K562 (cell line): ENCODE measurements around the gene MYCBP. TPM values are rescaled to one million over a fixed set of nuclear protein-coding genes. Genes with fewer than 3 reads are reported as not detected.

Source experiments
- ATAC-seq: fragments of 200-7000 bp; cut with Tn5 transposase; 3 replicates; pipeline ENCODE4 v1.9.1; 2020; ENCODE audit warnings: moderate library complexity
- BruUV-seq: library from RNA; stranded (reverse); fragments of 400-500 nt; replicated peaks from 2 replicates; lab custom pipeline; 2021; lab: Mats Ljungman, UMichigan
- CTCF ChIA-PET: fragments of 300-600 bp; formaldehyde crosslinking; extraction: SDS; loops from one replicate; lab custom pipeline; 2021; ENCODE audit warnings: low intra/inter-chr PET ratio; lab: Yijun Ruan, JAX
- POLR2A ChIA-PET: fragments of 300-600, 350-650 bp; sonication (Branson Sonifier 250); formaldehyde crosslinking; extraction: SDS; loops from one replicate; lab custom pipeline; 2021; ENCODE audit warnings: antibody characterized with exemption, inconsistent platforms; lab: Yijun Ruan, JAX
- DNase-seq, 4 experiments: peaks; one replicate each; pipeline versions ENCODE4 v3.0.0 to v3.0.0-alpha.2; 2011 to 2018; ENCODE audit warnings: low spot score in 3 of 4, mixed read lengths in 3 of 4; ENCODE audit errors: extremely low read depth in 1 of 4
- FAIRE-seq: peaks from 2 replicates; lab custom pipeline; 2011; peaks lifted over from hg19 to GRCh38; lab: Jason Lieb, UNC
- H2AFZ ChIP-seq: 2 replicates; pipeline ENCODE4 v1.6.0; 2011; ENCODE audit warnings: low read depth, low read length, control low read depth, inconsistent platforms
- H3K27ac ChIP-seq: fragments of 200-600 bp; 3 replicates; pipeline ENCODE4 v1.8.0; 2011; ENCODE audit warnings: low read depth, mild to moderate bottlenecking, control low read depth, inconsistent platforms, low read length, moderate library complexity, mixed read lengths; ENCODE audit errors: extremely low read depth
- H3K27me3 ChIP-seq, 2 experiments: fragments of 300-600 bp in 1 of 2; 2 replicates in 1 of 2; 3 replicates in 1 of 2; pipeline versions ENCODE4 v1.6.0 to v1.8.0; 2011; ENCODE audit warnings: inconsistent platforms in 2 of 2, low read length in 2 of 2, mild to moderate bottlenecking in 1 of 2, mixed read lengths in 1 of 2, moderate library complexity in 1 of 2; ENCODE audit not compliant: control insufficient read depth in 2 of 2, insufficient read depth in 2 of 2
- H3K36me3 ChIP-seq: fragments of 300-600 bp; 3 replicates; pipeline ENCODE4 v1.8.0; 2011; ENCODE audit warnings: mild to moderate bottlenecking, low read length, inconsistent platforms; ENCODE audit not compliant: control insufficient read depth, insufficient read depth
- H3K4me1 ChIP-seq, 2 experiments: fragments of 200-600 bp in 1 of 2; replicated peaks in 1 of 2; 2 replicates in 1 of 2; 3 replicates in 1 of 2; pipeline versions ENCODE4 v1.5.1 to v1.8.0; 2011; ENCODE audit warnings: inconsistent platforms in 2 of 2, low read length in 2 of 2, mild to moderate bottlenecking in 1 of 2, mixed read lengths in 1 of 2, moderate library complexity in 1 of 2; ENCODE audit not compliant: control insufficient read depth in 2 of 2, insufficient read depth in 2 of 2
- H3K4me2 ChIP-seq: 2 replicates; pipeline ENCODE4 v1.6.1; 2011; ENCODE audit warnings: low read length, control low read depth, inconsistent platforms, mixed read lengths; ENCODE audit not compliant: insufficient read depth
- H3K4me3 ChIP-seq: fragments of 200-600 bp; sonication (generic), shearing (Covaris generic); 2 replicates; pipeline ENCODE4 v1.5.1; 2016; ENCODE audit warnings: control low read depth, inconsistent platforms
- H3K79me2 ChIP-seq: fragments of 200-600 bp; 3 replicates; pipeline ENCODE4 v1.8.0; 2011; ENCODE audit warnings: low read length, inconsistent platforms; ENCODE audit not compliant: control insufficient read depth, insufficient read depth
- H3K9ac ChIP-seq, 2 experiments: 2 replicates each; pipeline versions ENCODE4 v1.6.0 to v1.6.1; 2011; ENCODE audit warnings: low read depth in 2 of 2, low read length in 2 of 2, control low read depth in 1 of 2, inconsistent platforms in 1 of 2, mild to moderate bottlenecking in 1 of 2, mixed read lengths in 1 of 2; ENCODE audit not compliant: insufficient read depth in 1 of 2
- H3K9me1 ChIP-seq: one replicate; pipeline ENCODE4 v1.6.0; 2011; ENCODE audit warnings: inconsistent platforms, mild to moderate bottlenecking, low read length, moderate library complexity; ENCODE audit not compliant: control insufficient read depth, insufficient read depth
- H3K9me3 ChIP-seq: replicated peaks from 2 replicates; pipeline ENCODE4 v1.5.1; 2011; ENCODE audit warnings: low read depth, low read length, inconsistent platforms; ENCODE audit not compliant: control insufficient read depth, insufficient read depth
- H4K20me1 ChIP-seq: replicated peaks from 2 replicates; pipeline ENCODE4 v1.6.1; 2011; ENCODE audit warnings: low read length, inconsistent platforms, mixed read lengths; ENCODE audit not compliant: control insufficient read depth, insufficient read depth
- E2F3 ChIP-seq: fragments of 250-450 bp; sonication (Bioruptor Pico); IDR thresholded peaks from 2 replicates; pipeline ENCODE4 v1.4.0; 2020; ENCODE audit warnings: mild to moderate bottlenecking
- HDAC2 ChIP-seq: fragments of 450-650 bp; IDR thresholded peaks from 2 replicates; pipeline ENCODE4 v1.6.1; 2016; ENCODE audit warnings: mild to moderate bottlenecking
- HDGF ChIP-seq: fragments of 450-650 bp; IDR thresholded peaks from 2 replicates; pipeline ENCODE4 v1.6.1; 2016
- HIVEP1 ChIP-seq: fragments of 250-450 bp; sonication (Bioruptor Pico); IDR thresholded peaks from 2 replicates; pipeline ENCODE4 v1.4.0; 2020; ENCODE audit warnings: mild to moderate bottlenecking
- HNRNPK ChIP-seq: fragments of 200-400 bp; formaldehyde crosslinking; IDR thresholded peaks from one replicate; pipeline ENCODE4 v1.6.1; 2018; ENCODE audit warnings: mild to moderate bottlenecking, low read depth, low read length; ENCODE audit not compliant: poor library complexity, severe bottlenecking
- HNRNPLL ChIP-seq: fragments of 200-400 bp; formaldehyde crosslinking; IDR thresholded peaks from 2 replicates; pipeline ENCODE4 v1.6.1; 2017; ENCODE audit warnings: low read length, low read depth, mild to moderate bottlenecking; ENCODE audit not compliant: poor library complexity, severe bottlenecking
- IRF1 ChIP-seq: sonication (generic); formaldehyde crosslinking; IDR thresholded peaks from 2 replicates; pipeline ENCODE4 v1.8.0; 2022; ENCODE audit warnings: missing genetic modification reagents, mild to moderate bottlenecking, borderline replicate concordance
- KLF6 ChIP-seq: fragments of 250-450 bp; sonication (Bioruptor Pico); IDR thresholded peaks from 2 replicates; pipeline ENCODE4 v1.4.0; 2020; ENCODE audit warnings: mild to moderate bottlenecking, moderate library complexity, borderline replicate concordance
- PREB ChIP-seq: sonication (generic); formaldehyde crosslinking; IDR thresholded peaks from 2 replicates; pipeline ENCODE4 v1.8.1; 2023; ENCODE audit warnings: mild to moderate bottlenecking, missing genetic modification reagents
- RBM25 ChIP-seq: fragments of 200-400 bp; formaldehyde crosslinking; IDR thresholded peaks from 2 replicates; pipeline ENCODE4 v1.6.1; 2018; ENCODE audit warnings: low read length, low read depth, moderate library complexity; ENCODE audit not compliant: severe bottlenecking
- SNAPC5 ChIP-seq: fragments of 250-450 bp; sonication (Bioruptor Pico); IDR thresholded peaks from 2 replicates; pipeline ENCODE4 v1.8.0; 2021; ENCODE audit warnings: moderate library complexity, mild to moderate bottlenecking, inconsistent platforms
- TEAD4 ChIP-seq, 2 experiments: sonication (generic) in 1 of 2; formaldehyde crosslinking in 1 of 2; IDR thresholded peaks; 2 replicates each; pipeline versions ENCODE4 v1.6.1 to v1.8.0; 2012 to 2022; ENCODE audit warnings: borderline replicate concordance in 1 of 2, inconsistent platforms in 1 of 2, low read length in 1 of 2, mild to moderate bottlenecking in 1 of 2, missing genetic modification reagents in 1 of 2
- TRIM25 ChIP-seq: fragments of 450-650 bp; IDR thresholded peaks from 2 replicates; pipeline ENCODE4 v1.7.0; 2016; ENCODE audit warnings: borderline replicate concordance
- ZC3H8 ChIP-seq: fragments of 450-650 bp; IDR thresholded peaks from 2 replicates; pipeline ENCODE4 v1.6.1; 2017
- WGBS: fragments of 100-300 bp; shearing (Covaris generic); methylation state at CpG from one replicate; pipeline ENCODE4 v1.1.6; 2016; ENCODE audit warnings: low coverage, mixed read lengths; ENCODE audit not compliant: insufficient coverage; ENCODE audit errors: missing lambda C conversion rate; 5-methylcytosine and 5-hydroxymethylcytosine counted together
- in situ Hi-C: fragments of 300-500 bp; cut with MboI; formaldehyde crosslinking; loops from 4 replicates; pipeline ENCODE4 v1.15.0; 2018; ENCODE audit warnings: inconsistent platforms, mixed read lengths
- intact Hi-C: fragments of 100-400 bp; cut with micrococcal nuclease; formaldehyde crosslinking; loops from 2 replicates; pipeline ENCODE4 v1.14.2; 2022
- polyA plus RNA-seq, 8 experiments: library from polyadenylated mRNA; depleted of rRNA in 4 of 8; stranded (reverse) in 5 of 8; unstranded in 3 of 8; fragments of >200 nt; fragmentation: Nextera tagmentation in 2 of 8; fragmentation: Illumina TruSeq in 1 of 8; extraction: Ambion mirVana in 2 of 8; extraction: Trizol in 1 of 8; gene quantifications; 2 replicates each; pipeline versions ENCODE4 v1.2.1 to v1.2.3, GENCODE V29; 2011 to 2014; ENCODE audit warnings: inconsistent platforms in 1 of 8, missing spikeins in 1 of 8
- total RNA-seq, 7 experiments: library from RNA; depleted of rRNA in 6 of 7; stranded (reverse); fragments of >200 nt in 6 of 7; fragmentation: Illumina TruSeq in 2 of 7; extraction: Trizol in 2 of 7; gene quantifications; 2 replicates each; pipeline versions ENCODE4 v1.2.1 to v1.2.3, GENCODE V29; 2011 to 2021; ENCODE audit warnings: low replicate concordance in 1 of 7

MYCBP gene
- total and polyA plus RNA-seq, 9 of the 15 experiments (the other 6 are each of a cell fraction or from before 2014, with no cell fraction given): 32.3 to 253 (median 72.9) TPM

- no peak for TF ChIP-seq TRIM25
- no peak for TF ChIP-seq TEAD4 (IDR thresholded peaks at IDR 0.05; ENCODE audit: low read length)
- TF ChIP-seq TEAD4 (CRISPR knock-in tag; IDR thresholded peaks at IDR 0.05; ENCODE audit: borderline replicate concordance): no peak
- no peak for TF ChIP-seq RBM25
Observed at GRCh38 chr1:38875811-38876210, 2.7 kb upstream of the MYCBP start (continued).

GRCh38 chr1:38872401-38873026 lies 634 bp downstream of the MYCBP start:
- H3K9me3 ChIP-seq: no peaks in the 10 kb centered on the region
- WGBS: under 1% methylated on average over 24 of the region's 25 CpGs
- no peaks in the 10 kb centered on the region for H3K9me1 ChIP-seq
- BruUV-seq: no TSS peak
- peaks cover 26% of the 10 kb centered on the region for H3K79me2 ChIP-seq
- peak; percentile 6 for FAIRE-seq
- H3K9ac ChIP-seq: peak overlapping the region; percentile 77 to 99
- peak; percentile 58 for ATAC-seq
- no peaks in the 10 kb centered on the region for H3K27me3 ChIP-seq
- H3K4me2 ChIP-seq: peak overlapping the region; percentile 94
- H3K4me3 ChIP-seq: peak overlapping the region; percentile 59
- intact Hi-C loops: no loop called here
- peak overlapping the region; percentile 68 for H3K27ac ChIP-seq
- peaks cover 7 to 20% of the 10 kb centered on the region in 2 experiments; a peak in 4 of 5 replicates for H3K4me1 ChIP-seq
- CTCF ChIA-PET: no interaction called here
- H3K36me3 ChIP-seq: peaks cover 14% of the 10 kb centered on the region
- in situ Hi-C loops: no loop called here
- H2AFZ ChIP-seq: peak overlapping the region; percentile 93
- POLR2A ChIA-PET: interaction anchor here (0.7 to 2.6 kb wide), 7 partner anchors 8 to 203 kb away, joined by 3 to 12 read pairs (median 4); partner anchors contain the start of genes GJA9 and RRAGC
- peak in 2 of 4 experiments; percentile 42 to 54 for DNase-seq
- 0 out of 2 replicates have a peak, but pooled peaks cover 5% of the 10 kb centered on the region for H4K20me1 ChIP-seq
- TF ChIP-seq ZC3H8 (no peak), PREB (CRISPR knock-in tag) (0 out of 2 replicates have a peak, but pooled peaks have one; percentile 71), SNAPC5 (CRISPR knock-in tag) (no peak), E2F3 (CRISPR knock-in tag) (no peak), HNRNPLL (no peak), HNRNPK (no peak), IRF1 (CRISPR knock-in tag) (no peak), HDGF (no peak), KLF6 (CRISPR knock-in tag) (no peak), TRIM25 (no peak), HDAC2 (no peak), HIVEP1 (no peak)
